K562 (cell line): Measurements from ENCODE around the gene SYNE1. TPM values are rescaled to one million over a fixed set of nuclear protein-coding genes. Genes with fewer than 3 reads are reported as not detected.

ENCODE experiments used
- ATAC-seq: fragments of 200-7000 bp; cut with Tn5 transposase; 3 replicates; pipeline ENCODE4 v1.9.1; 2020; ENCODE audit warnings: moderate library complexity
- BruUV-seq: library from RNA; stranded (reverse); fragments of 400-500 nt; replicated peaks from 2 replicates; lab custom pipeline; 2021; lab: Mats Ljungman, UMichigan
- CTCF ChIA-PET: fragments of 300-600 bp; formaldehyde crosslinking; extraction: SDS; loops from one replicate; lab custom pipeline; 2021; ENCODE audit warnings: low intra/inter-chr PET ratio; lab: Yijun Ruan, JAX
- POLR2A ChIA-PET: fragments of 300-600, 350-650 bp; sonication (Branson Sonifier 250); formaldehyde crosslinking; extraction: SDS; loops from one replicate; lab custom pipeline; 2021; ENCODE audit warnings: antibody characterized with exemption, inconsistent platforms; lab: Yijun Ruan, JAX
- DNase-seq, 4 experiments: peaks; one replicate each; pipeline versions ENCODE4 v3.0.0 to v3.0.0-alpha.2; 2011 to 2018; ENCODE audit warnings: low spot score in 3 of 4, mixed read lengths in 3 of 4; ENCODE audit errors: extremely low read depth in 1 of 4
- FAIRE-seq: peaks from 2 replicates; lab custom pipeline; 2011; peaks lifted over from hg19 to GRCh38; lab: Jason Lieb, UNC
- H2AFZ ChIP-seq: 2 replicates; pipeline ENCODE4 v1.6.0; 2011; ENCODE audit warnings: low read depth, low read length, control low read depth, inconsistent platforms
- H3K27ac ChIP-seq: fragments of 200-600 bp; 3 replicates; pipeline ENCODE4 v1.8.0; 2011; ENCODE audit warnings: low read depth, mild to moderate bottlenecking, control low read depth, inconsistent platforms, low read length, moderate library complexity, mixed read lengths; ENCODE audit errors: extremely low read depth
- H3K27me3 ChIP-seq, 2 experiments: fragments of 300-600 bp in 1 of 2; 2 replicates in 1 of 2; 3 replicates in 1 of 2; pipeline versions ENCODE4 v1.6.0 to v1.8.0; 2011; ENCODE audit warnings: inconsistent platforms in 2 of 2, low read length in 2 of 2, mild to moderate bottlenecking in 1 of 2, mixed read lengths in 1 of 2, moderate library complexity in 1 of 2; ENCODE audit not compliant: control insufficient read depth in 2 of 2, insufficient read depth in 2 of 2
- H3K36me3 ChIP-seq: fragments of 300-600 bp; 3 replicates; pipeline ENCODE4 v1.8.0; 2011; ENCODE audit warnings: mild to moderate bottlenecking, low read length, inconsistent platforms; ENCODE audit not compliant: control insufficient read depth, insufficient read depth
- H3K4me1 ChIP-seq, 2 experiments: fragments of 200-600 bp in 1 of 2; replicated peaks in 1 of 2; 2 replicates in 1 of 2; 3 replicates in 1 of 2; pipeline versions ENCODE4 v1.5.1 to v1.8.0; 2011; ENCODE audit warnings: inconsistent platforms in 2 of 2, low read length in 2 of 2, mild to moderate bottlenecking in 1 of 2, mixed read lengths in 1 of 2, moderate library complexity in 1 of 2; ENCODE audit not compliant: control insufficient read depth in 2 of 2, insufficient read depth in 2 of 2
- H3K4me2 ChIP-seq: 2 replicates; pipeline ENCODE4 v1.6.1; 2011; ENCODE audit warnings: low read length, control low read depth, inconsistent platforms, mixed read lengths; ENCODE audit not compliant: insufficient read depth
- H3K4me3 ChIP-seq: fragments of 200-600 bp; sonication (generic), shearing (Covaris generic); 2 replicates; pipeline ENCODE4 v1.5.1; 2016; ENCODE audit warnings: control low read depth, inconsistent platforms
- H3K79me2 ChIP-seq: fragments of 200-600 bp; 3 replicates; pipeline ENCODE4 v1.8.0; 2011; ENCODE audit warnings: low read length, inconsistent platforms; ENCODE audit not compliant: control insufficient read depth, insufficient read depth
- H3K9ac ChIP-seq, 2 experiments: 2 replicates each; pipeline versions ENCODE4 v1.6.0 to v1.6.1; 2011; ENCODE audit warnings: low read depth in 2 of 2, low read length in 2 of 2, control low read depth in 1 of 2, inconsistent platforms in 1 of 2, mild to moderate bottlenecking in 1 of 2, mixed read lengths in 1 of 2; ENCODE audit not compliant: insufficient read depth in 1 of 2
- H3K9me1 ChIP-seq: one replicate; pipeline ENCODE4 v1.6.0; 2011; ENCODE audit warnings: inconsistent platforms, mild to moderate bottlenecking, low read length, moderate library complexity; ENCODE audit not compliant: control insufficient read depth, insufficient read depth
- H3K9me3 ChIP-seq: replicated peaks from 2 replicates; pipeline ENCODE4 v1.5.1; 2011; ENCODE audit warnings: low read depth, low read length, inconsistent platforms; ENCODE audit not compliant: control insufficient read depth, insufficient read depth
- H4K20me1 ChIP-seq: replicated peaks from 2 replicates; pipeline ENCODE4 v1.6.1; 2011; ENCODE audit warnings: low read length, inconsistent platforms, mixed read lengths; ENCODE audit not compliant: control insufficient read depth, insufficient read depth
- ASH1L ChIP-seq: fragments of 450-650 bp; IDR thresholded peaks from 2 replicates; pipeline ENCODE4 v1.6.1; 2018; ENCODE audit warnings: borderline replicate concordance, mild to moderate bottlenecking, low read depth; ENCODE audit not compliant: partially characterized antibody
- ATF7 ChIP-seq: fragments of 450-650 bp; IDR thresholded peaks from 2 replicates; pipeline ENCODE4 v1.7.1; 2014; ENCODE audit warnings: mild to moderate bottlenecking, moderate library complexity
- CHD1 ChIP-seq: fragments of 200-600 bp; sonication (generic); IDR thresholded peaks from one replicate; pipeline ENCODE4 v1.6.1; 2012; ENCODE audit warnings: mild to moderate bottlenecking, moderate library complexity, low read length, inconsistent platforms
- GATAD2A ChIP-seq: fragments of 450-650 bp; IDR thresholded peaks from 2 replicates; pipeline ENCODE4 v1.6.1; 2017
- GTF2F1 ChIP-seq: IDR thresholded peaks from 2 replicates; pipeline ENCODE4 v1.6.1; 2011; ENCODE audit warnings: low read depth, low read length, improper control_type of control experiment
- HDAC8 ChIP-seq: fragments of 450-650 bp; IDR thresholded peaks from 2 replicates; pipeline ENCODE4 v1.6.1; 2016; ENCODE audit warnings: mild to moderate bottlenecking, missing genetic modification characterization, moderate library complexity, missing compliant biosample characterization
- HIVEP1 ChIP-seq: fragments of 250-450 bp; sonication (Bioruptor Pico); IDR thresholded peaks from 2 replicates; pipeline ENCODE4 v1.4.0; 2020; ENCODE audit warnings: mild to moderate bottlenecking
- HSF4 ChIP-seq: fragments of 250-450 bp; sonication (Bioruptor Pico); IDR thresholded peaks from 2 replicates; pipeline ENCODE4 v2.1.2; 2022; ENCODE audit warnings: mild to moderate bottlenecking, moderate library complexity, borderline replicate concordance
- KAT7 ChIP-seq: sonication (generic); formaldehyde crosslinking; IDR thresholded peaks from 2 replicates; pipeline ENCODE4 v1.8.0; 2022; ENCODE audit warnings: missing genetic modification reagents, mild to moderate bottlenecking, borderline replicate concordance
- LCOR ChIP-seq: sonication (generic); formaldehyde crosslinking; IDR thresholded peaks from 2 replicates; pipeline ENCODE4 v1.8.0; 2022; ENCODE audit warnings: mild to moderate bottlenecking, missing genetic modification reagents
- POLR2G ChIP-seq: fragments of 200-400 bp; formaldehyde crosslinking; IDR thresholded peaks from 2 replicates; pipeline ENCODE4 v1.6.1; 2017; ENCODE audit warnings: low read depth, mild to moderate bottlenecking, antibody characterized with exemption, low read length, moderate library complexity
- PYGO2 ChIP-seq: fragments of 450-650 bp; IDR thresholded peaks from 2 replicates; pipeline ENCODE4 v1.6.1; 2016; ENCODE audit warnings: mild to moderate bottlenecking, missing genetic modification characterization, moderate library complexity, missing compliant biosample characterization
- THRAP3 ChIP-seq: fragments of 450-650 bp; IDR thresholded peaks from 2 replicates; pipeline ENCODE4 v1.6.1; 2016; ENCODE audit warnings: mild to moderate bottlenecking, inconsistent platforms, borderline replicate concordance
- ZKSCAN8 ChIP-seq: fragments of 200-800 bp; sonication (Bioruptor generic); IDR thresholded peaks from 2 replicates; pipeline ENCODE4 v1.6.1; 2016; ENCODE audit warnings: missing genetic modification characterization, missing compliant biosample characterization
- ZNF707 ChIP-seq: fragments of 250-450 bp; sonication (Bioruptor Pico); conservative IDR thresholded peaks from 2 replicates; pipeline ENCODE4 v1.8.0; 2022; ENCODE audit warnings: inconsistent platforms, mild to moderate bottlenecking, moderate library complexity
- ZNF76 ChIP-seq: fragments of 250-450 bp; sonication (Bioruptor Pico); IDR thresholded peaks from 2 replicates; pipeline ENCODE4 v1.4.0; 2020; ENCODE audit warnings: mild to moderate bottlenecking, moderate library complexity, borderline replicate concordance
- ZNF785 ChIP-seq: fragments of 250-450 bp; sonication (Bioruptor Pico); IDR thresholded peaks from 2 replicates; pipeline ENCODE4 v1.4.0; 2020; ENCODE audit warnings: mild to moderate bottlenecking
- WGBS: fragments of 100-300 bp; shearing (Covaris generic); methylation state at CpG from one replicate; pipeline ENCODE4 v1.1.6; 2016; ENCODE audit warnings: low coverage, mixed read lengths; ENCODE audit not compliant: insufficient coverage; ENCODE audit errors: missing lambda C conversion rate; 5-methylcytosine and 5-hydroxymethylcytosine counted together
- in situ Hi-C: fragments of 300-500 bp; cut with MboI; formaldehyde crosslinking; loops from 4 replicates; pipeline ENCODE4 v1.15.0; 2018; ENCODE audit warnings: inconsistent platforms, mixed read lengths
- intact Hi-C: fragments of 100-400 bp; cut with micrococcal nuclease; formaldehyde crosslinking; loops from 2 replicates; pipeline ENCODE4 v1.14.2; 2022
- polyA plus RNA-seq, 8 experiments: library from polyadenylated mRNA; depleted of rRNA in 4 of 8; stranded (reverse) in 5 of 8; unstranded in 3 of 8; fragments of >200 nt; fragmentation: Nextera tagmentation in 2 of 8; fragmentation: Illumina TruSeq in 1 of 8; extraction: Ambion mirVana in 2 of 8; extraction: Trizol in 1 of 8; gene quantifications; 2 replicates each; pipeline versions ENCODE4 v1.2.1 to v1.2.3, GENCODE V29; 2011 to 2014; ENCODE audit warnings: inconsistent platforms in 1 of 8, missing spikeins in 1 of 8
- total RNA-seq, 7 experiments: library from RNA; depleted of rRNA in 6 of 7; stranded (reverse); fragments of >200 nt in 6 of 7; fragmentation: Illumina TruSeq in 2 of 7; extraction: Trizol in 2 of 7; gene quantifications; 2 replicates each; pipeline versions ENCODE4 v1.2.1 to v1.2.3, GENCODE V29; 2011 to 2021; ENCODE audit warnings: low replicate concordance in 1 of 7
- TF ChIP-seq, protein P1 (sequence below): fragments of 250-450 bp; sonication (Bioruptor Pico); IDR thresholded peaks from 2 replicates; pipeline ENCODE4 v1.4.0; 2020; ENCODE audit warnings: mild to moderate bottlenecking
- TF ChIP-seq, protein P2 (sequence below): IDR thresholded peaks from 3 replicates; pipeline ENCODE4 v1.6.1; 2011; ENCODE audit warnings: borderline replicate concordance, mild to moderate bottlenecking; ENCODE audit not compliant: insufficient read length, insufficient read depth
- TF ChIP-seq, protein P3 (sequence below): fragments of 250-450 bp; sonication (Bioruptor Pico); IDR thresholded peaks from 2 replicates; pipeline ENCODE4 v1.4.0; 2020; ENCODE audit warnings: mild to moderate bottlenecking, moderate library complexity

SYNE1 gene
- total and polyA plus RNA-seq, 9 of the 15 experiments (the other 6 are each of a cell fraction or from before 2014, with no cell fraction given) = under 0.01 to 0.42 (median 0.08) TPM; not detected in 1

DNA sequence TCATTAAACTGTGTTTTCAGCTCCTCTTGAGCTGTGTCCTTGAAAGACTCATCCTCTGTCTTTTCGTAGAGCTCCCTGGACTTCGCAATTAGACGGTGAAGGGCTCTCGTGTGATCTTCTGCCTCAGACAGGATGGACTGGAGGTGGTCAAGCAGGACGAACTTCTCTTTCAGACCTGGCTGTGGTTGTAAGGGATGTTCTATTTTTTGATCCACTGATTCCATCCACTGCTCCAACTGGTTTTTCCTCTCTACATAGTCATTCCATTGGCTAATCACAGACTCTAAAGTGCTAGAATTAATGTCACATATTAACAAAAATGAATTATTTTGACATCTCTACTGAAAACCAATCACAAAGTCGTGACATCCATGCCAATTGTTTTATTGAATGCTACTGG is 250.1 kb downstream of the SYNE1 start (continued):
- TF ChIP-seq ZNF707 (CRISPR knock-in tag) = no peak
- TF ChIP-seq THRAP3 = no peak
- no peak for TF ChIP-seq HDAC8 (tag)
- TF ChIP-seq ZNF76 (CRISPR knock-in tag) = no peak
- no peak for TF ChIP-seq LCOR (CRISPR knock-in tag)

DNA sequence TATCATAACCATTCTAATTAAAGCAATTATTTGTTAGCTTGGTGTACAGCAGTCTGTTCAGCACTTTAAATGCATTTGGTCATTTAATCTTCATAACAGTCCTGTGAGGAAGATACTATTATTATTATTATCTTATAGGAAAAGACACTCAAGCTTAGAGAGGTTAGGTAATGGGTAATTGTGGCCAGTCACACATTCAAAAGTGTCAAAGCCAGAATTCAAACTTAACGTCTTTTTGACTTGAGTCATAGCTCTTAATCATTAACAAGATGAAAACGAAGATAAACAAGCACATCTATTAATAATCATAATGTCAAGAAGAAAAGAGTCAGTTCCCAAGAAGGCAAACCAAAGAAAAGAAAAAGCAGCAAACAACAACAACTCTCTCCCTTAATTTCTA is 251.0 kb downstream of the SYNE1 start:
- Histone ChIP-seq H2AFZ (no peak overlapping the region), H3K4me2 (no peak overlapping the region), H3K36me3 (no peaks in the 10 kb centered on the region), H3K4me3 (no peak overlapping the region), H3K27me3 (no peaks in the 10 kb centered on the region), H3K9ac (no peak overlapping the region), H3K79me2 (no peaks in the 10 kb centered on the region), H4K20me1 (no peaks in the 10 kb centered on the region), H3K9me3 (no peaks in the 10 kb centered on the region), H3K4me1 (no peaks in the 10 kb centered on the region), H3K27ac (no peak overlapping the region), H3K9me1 (no peaks in the 10 kb centered on the region)
- CTCF ChIA-PET = no interaction called here
- DNase-seq = no peak
- intact Hi-C loops = no loop called here
- in situ Hi-C loops = no loop called here
- 0% methylated on average over 2 of the region's 2 CpGs for WGBS
- BruUV-seq = no TSS peak
- POLR2A ChIA-PET = no interaction called here
- no peak for FAIRE-seq
- ATAC-seq = no peak
- no peak for TF ChIP-seq GTF2F1
- TF ChIP-seq HIVEP1 (CRISPR knock-in tag) = no peak
- no peak for TF ChIP-seq ZNF785 (CRISPR knock-in tag)
- TF ChIP-seq, protein P1, sequence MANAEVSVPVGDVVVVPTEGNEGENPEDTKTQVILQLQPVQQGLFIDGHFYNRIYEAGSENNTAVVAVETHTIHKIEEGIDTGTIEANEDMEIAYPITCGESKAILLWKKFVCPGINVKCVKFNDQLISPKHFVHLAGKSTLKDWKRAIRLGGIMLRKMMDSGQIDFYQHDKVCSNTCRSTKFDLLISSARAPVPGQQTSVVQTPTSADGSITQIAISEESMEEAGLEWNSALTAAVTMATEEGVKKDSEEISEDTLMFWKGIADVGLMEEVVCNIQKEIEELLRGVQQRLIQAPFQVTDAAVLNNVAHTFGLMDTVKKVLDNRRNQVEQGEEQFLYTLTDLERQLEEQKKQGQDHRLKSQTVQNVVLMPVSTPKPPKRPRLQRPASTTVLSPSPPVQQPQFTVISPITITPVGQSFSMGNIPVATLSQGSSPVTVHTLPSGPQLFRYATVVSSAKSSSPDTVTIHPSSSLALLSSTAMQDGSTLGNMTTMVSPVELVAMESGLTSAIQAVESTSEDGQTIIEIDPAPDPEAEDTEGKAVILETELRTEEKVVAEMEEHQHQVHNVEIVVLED (CRISPR knock-in tag) = no peak
- no peak for TF ChIP-seq ZKSCAN8 (CRISPR knock-in tag)
- TF ChIP-seq KAT7 (CRISPR knock-in tag) = no peak
- TF ChIP-seq ATF7 = no peak
- TF ChIP-seq ASH1L = no peak
- TF ChIP-seq GATAD2A = no peak
- TF ChIP-seq POLR2G = no peak
- TF ChIP-seq CHD1 = no peak
- TF ChIP-seq, protein P2, sequence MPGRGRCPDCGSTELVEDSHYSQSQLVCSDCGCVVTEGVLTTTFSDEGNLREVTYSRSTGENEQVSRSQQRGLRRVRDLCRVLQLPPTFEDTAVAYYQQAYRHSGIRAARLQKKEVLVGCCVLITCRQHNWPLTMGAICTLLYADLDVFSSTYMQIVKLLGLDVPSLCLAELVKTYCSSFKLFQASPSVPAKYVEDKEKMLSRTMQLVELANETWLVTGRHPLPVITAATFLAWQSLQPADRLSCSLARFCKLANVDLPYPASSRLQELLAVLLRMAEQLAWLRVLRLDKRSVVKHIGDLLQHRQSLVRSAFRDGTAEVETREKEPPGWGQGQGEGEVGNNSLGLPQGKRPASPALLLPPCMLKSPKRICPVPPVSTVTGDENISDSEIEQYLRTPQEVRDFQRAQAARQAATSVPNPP = no peak
- no peak for TF ChIP-seq HSF4
- TF ChIP-seq, protein P3, sequence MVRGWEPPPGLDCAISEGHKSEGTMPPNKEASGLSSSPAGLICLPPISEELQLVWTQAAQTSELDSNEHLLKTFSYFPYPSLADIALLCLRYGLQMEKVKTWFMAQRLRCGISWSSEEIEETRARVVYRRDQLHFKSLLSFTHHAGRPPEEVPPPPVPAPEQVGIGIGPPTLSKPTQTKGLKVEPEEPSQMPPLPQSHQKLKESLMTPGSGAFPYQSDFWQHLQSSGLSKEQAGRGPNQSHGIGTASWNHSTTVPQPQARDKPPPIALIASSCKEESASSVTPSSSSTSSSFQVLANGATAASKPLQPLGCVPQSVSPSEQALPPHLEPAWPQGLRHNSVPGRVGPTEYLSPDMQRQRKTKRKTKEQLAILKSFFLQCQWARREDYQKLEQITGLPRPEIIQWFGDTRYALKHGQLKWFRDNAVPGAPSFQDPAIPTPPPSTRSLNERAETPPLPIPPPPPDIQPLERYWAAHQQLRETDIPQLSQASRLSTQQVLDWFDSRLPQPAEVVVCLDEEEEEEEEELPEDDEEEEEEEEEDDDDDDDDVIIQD (CRISPR knock-in tag) = no peak
- TF ChIP-seq PYGO2 (tag) = no peak
